PC-9 (cell line): Measurements from ENCODE around the gene ATP1B3.

Experiments used
- CTCF ChIP-seq: fragments of 200-600 bp; sonication (generic); conservative IDR thresholded peaks from 2 replicates; pipeline ENCODE4 v1.6.1; 2017; ENCODE audit warnings: mixed run types, antibody characterized with exemption, mild to moderate bottlenecking, moderate library complexity
- EZH2 ChIP-seq: fragments of 200-600 bp; sonication (generic); IDR thresholded peaks from 2 replicates; pipeline ENCODE4 v1.8.0; 2017; ENCODE audit warnings: antibody characterized with exemption, low read depth

GRCh38 chr3:141876381-141876890, at the start of gene ATP1B3:
- TF ChIP-seq CTCF: no peak
- TF ChIP-seq EZH2: no peak
